Hematopoietic multipotent progenitor cell treated with erythropoietin and hydrocortisone succinate and interleukin-3 and kit ligand, for 4 days (in vitro differentiated cells): ENCODE results near the gene E2F2.

Experiments
- DNase-seq: peaks from one replicate; pipeline ENCODE4 v3.0.0-alpha.2; 2015

E2F2 gene

GRCh38 chr1:23530747-23531561 lies at the start of gene E2F2:
E2F2 (minus strand) TSS chr1:23531233; CDS start chr1:23530793, 440 bp downstream.
- DNase-seq: peak; percentile 96

GRCh38 chr1:23578997-23579363 lies 47.9 kb upstream of the E2F2 start:
- DNase-seq: no peak

GRCh38 chr1:23578311-23578996 lies 47.4 kb upstream of the E2F2 start:
- no peak for DNase-seq

- DNase-seq: no peak
Measured at GRCh38 chr1:23577056-23578004, 46.3 kb upstream of the E2F2 start.

- no peak for DNase-seq
Measured at GRCh38 chr1:23576338-23577055, 45.5 kb upstream of the E2F2 start.

GRCh38 chr1:23575226-23575810 lies 44.3 kb upstream of the E2F2 start:
- DNase-seq: no peak

GRCh38 chr1:23574265-23574754 lies 43.3 kb upstream of the E2F2 start:
- DNase-seq: no peak

- no peak for DNase-seq
Measured at GRCh38 chr1:23573574-23574182, 42.6 kb upstream of the E2F2 start.

- DNase-seq: no peak
Measured at GRCh38 chr1:23571465-23571864, 40.4 kb upstream of the E2F2 start.

GRCh38 chr1:23570001-23570691 lies 39.1 kb upstream of the E2F2 start:
- DNase-seq: no peak

GRCh38 chr1:23568608-23569383 lies 37.8 kb upstream of the E2F2 start:
- no peak for DNase-seq

GRCh38 chr1:23567996-23568607 lies 37.1 kb upstream of the E2F2 start:
- no peak for DNase-seq

- no peak for DNase-seq
Measured at GRCh38 chr1:23567629-23567995, 36.6 kb upstream of the E2F2 start.

GRCh38 chr1:23566304-23566703 lies 35.3 kb upstream of the E2F2 start:
- no peak for DNase-seq

- no peak for DNase-seq
Measured at GRCh38 chr1:23565776-23566175, 34.7 kb upstream of the E2F2 start.

GRCh38 chr1:23564529-23565122 lies 33.6 kb upstream of the E2F2 start:
- no peak for DNase-seq

- DNase-seq: no peak
Measured at GRCh38 chr1:23563755-23564374, 32.8 kb upstream of the E2F2 start.

- no peak for DNase-seq
Measured at GRCh38 chr1:23563003-23563402, 32.0 kb upstream of the E2F2 start.
